ENCODE results near the gene RAB6B.

Gene RAB6B

DNA sequence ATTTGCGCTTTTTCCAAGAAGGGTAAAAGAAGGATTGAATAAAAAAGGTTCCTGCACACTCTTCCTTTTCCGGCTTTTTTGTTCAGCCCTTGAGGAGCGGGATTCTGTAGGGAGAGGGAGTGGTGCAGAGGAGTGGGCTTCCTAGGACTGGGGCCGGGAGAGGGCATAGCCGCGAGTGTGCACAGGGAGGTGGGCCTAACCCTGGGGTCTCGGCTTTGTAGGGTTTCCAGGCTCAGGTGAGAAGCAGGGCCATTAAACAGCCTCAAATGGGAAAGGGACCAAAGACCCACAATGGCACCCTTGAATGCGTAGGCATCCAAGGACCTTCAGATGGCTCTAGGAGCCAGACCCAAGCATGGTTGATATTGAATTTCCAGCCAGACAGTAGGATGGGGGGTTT lies 35.4 kb upstream of the RAB6B start:
- no peak for DNase-seq (ENCODE audit: low read depth, low spot score)

DNA sequence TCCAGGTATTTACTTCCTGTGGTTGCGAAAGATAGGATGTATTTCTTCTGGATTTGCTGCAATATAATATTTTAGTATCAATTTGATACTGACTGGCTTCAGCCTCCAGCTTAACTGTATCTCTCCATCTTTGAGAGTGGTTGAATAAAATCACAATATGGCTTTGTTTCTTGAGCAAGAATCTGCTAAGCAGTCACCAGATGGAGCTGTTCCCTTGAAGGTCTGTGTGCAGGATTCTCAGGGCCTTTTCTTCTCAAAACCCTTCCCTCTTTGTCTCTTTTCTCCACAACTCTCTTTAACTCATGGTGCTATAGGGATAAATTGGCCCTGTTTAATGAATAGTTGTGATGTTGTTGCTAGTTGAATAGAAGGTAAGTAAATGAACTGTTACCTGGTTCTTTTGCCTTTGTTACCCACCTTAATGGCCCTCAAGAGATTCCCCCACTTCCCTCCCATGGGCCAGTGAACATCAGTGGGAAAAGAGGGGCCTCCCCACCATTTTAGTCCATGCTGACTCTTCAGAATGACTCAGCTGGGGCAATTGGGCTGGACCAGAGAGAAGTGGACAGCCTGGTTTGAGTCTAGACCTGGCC lies 34.8 kb upstream of the RAB6B start:
- no peak for DNase-seq (ENCODE audit: low read depth, low spot score)

DNA sequence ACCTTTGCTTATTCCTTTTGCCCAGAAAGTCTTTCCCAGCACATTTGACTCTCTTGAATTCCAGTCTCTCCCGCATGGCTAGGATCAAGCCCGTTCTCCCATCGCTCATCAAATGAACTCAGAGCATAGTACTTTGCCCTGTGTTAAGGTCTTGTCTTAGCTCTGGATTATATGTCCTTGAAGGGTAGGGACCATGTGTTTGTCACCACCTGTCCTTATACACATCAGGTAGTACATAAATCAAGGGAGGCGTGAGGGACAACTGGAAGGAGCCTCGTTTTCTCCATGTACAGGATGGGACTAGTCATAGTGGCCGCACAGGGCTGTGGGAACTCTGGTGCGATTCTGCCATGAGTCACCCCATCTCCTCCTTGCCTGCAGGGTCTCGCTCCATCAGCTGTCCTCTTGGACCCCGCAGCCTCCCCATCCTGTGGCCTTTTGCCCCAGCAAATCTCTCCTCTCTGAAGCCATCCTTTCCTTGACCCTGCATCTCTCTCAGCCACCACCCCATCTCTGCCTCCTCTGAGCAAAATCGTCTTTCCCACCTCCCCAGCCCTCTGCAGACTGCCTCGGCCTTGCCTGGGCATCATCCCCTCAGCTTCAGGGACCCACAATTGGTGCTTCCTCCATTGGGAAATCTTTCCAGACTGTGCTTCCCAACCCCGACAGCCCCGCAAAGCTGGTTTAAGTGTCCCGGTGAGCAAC lies 33.4 kb upstream of the RAB6B start:
- no peak for DNase-seq (ENCODE audit: low read depth, low spot score)

DNA sequence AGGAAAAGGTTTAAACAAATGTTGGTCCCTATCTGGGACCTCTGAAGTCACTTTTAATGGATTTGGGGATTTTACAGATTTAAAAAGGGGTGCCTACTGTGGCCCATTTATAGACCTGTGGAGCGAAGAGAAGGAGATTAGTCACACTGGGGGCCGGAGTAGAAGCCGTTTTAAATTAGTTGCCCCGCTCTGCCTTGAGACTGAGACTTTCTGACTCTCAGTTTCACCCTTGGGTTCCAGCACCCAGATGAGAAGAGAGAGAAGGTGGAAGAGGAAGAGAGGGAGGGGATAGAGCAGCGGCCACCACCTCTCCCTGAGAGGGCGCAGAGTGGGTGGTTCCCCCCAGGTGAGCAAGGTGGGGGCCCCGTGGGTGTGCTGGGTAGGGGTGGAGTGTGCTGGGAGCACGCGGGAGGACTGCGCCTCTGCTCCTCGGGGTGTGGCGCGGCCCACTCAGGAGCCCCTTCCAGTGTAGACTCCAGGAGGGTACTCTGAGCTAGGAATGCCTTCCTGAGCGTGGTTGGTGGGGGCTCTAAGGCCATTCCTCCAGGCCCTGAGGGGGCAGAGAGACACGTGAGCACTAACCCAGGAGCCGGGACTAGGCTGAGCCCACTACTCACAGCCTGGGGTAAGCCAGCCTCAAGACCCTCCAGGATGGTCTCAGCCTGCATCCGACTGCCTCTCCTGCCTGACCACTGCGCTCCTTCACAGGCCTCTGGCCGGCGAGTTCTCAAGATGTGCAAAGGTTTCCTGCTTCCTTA lies 32.6 kb upstream of the RAB6B start:
- no peak for DNase-seq (ENCODE audit: low read depth, low spot score)

DNA sequence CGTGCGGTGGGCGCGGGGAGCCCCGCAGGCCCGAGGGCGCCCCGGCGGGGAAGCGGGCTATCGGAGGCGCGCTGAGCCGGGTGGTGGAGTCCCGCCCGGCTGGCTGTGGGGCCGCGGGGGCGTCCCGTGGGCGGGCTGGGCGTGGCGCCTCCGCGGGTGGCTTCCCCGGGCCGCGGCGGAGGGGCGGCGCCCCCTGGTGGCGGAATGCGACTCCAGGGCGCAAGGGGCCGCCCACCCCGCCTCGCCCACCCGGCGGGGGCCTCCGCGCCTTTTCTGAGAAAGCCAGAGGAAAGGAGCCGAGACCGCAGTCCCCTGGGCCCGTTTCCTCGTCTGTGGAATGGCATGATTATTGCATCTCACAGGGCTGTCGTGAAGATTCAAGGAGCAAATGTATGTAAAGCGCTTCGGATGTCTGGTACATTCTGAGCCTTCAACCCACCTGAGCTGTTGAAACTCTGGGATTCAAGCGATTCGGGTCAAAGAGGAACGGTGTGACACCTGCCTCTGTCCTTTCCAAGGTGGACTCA lies 31.9 kb upstream of the RAB6B start:
- DNase-seq (ENCODE audit: low read depth, low spot score) = no peak

DNA sequence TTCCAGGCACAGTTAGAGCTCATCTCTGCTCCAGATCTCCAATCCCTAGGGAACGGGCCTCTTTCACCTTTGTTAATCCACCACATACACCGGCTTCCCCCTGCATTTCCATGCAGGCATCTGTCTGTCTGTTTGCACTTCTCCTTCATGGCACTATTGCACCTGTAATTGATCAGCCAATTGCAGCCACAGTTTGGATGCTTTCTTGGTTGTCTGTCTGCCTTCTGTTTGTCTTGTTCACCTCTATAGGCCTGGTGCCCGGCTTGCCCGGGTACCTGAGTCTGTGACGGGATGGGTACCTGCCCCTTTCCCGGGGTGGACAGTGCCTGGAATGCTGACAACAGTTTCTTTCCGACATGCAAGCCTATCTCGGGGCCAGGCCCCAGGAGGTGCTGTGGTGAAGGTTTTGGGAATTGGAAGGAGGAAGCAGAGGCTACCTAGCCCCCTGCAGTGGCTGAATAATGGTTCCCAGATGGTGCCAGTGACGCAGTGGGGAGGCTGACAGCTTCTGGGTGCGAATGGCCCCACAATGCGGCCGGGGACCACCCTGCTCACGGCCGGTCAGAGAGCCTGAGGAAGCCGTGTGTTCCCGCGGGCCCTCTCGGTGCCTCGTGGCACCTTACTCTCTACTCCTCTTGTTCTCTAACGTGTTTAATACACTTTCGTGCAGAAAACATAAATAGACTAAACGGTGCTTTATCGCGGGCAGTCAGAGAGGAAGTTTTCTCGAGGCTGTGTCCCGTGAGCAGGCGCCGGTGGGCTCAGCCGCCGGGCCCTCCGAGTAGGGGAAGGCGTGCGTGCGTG lies 31.3 kb upstream of the RAB6B start:
- no peak for DNase-seq (ENCODE audit: low read depth, low spot score)

DNA sequence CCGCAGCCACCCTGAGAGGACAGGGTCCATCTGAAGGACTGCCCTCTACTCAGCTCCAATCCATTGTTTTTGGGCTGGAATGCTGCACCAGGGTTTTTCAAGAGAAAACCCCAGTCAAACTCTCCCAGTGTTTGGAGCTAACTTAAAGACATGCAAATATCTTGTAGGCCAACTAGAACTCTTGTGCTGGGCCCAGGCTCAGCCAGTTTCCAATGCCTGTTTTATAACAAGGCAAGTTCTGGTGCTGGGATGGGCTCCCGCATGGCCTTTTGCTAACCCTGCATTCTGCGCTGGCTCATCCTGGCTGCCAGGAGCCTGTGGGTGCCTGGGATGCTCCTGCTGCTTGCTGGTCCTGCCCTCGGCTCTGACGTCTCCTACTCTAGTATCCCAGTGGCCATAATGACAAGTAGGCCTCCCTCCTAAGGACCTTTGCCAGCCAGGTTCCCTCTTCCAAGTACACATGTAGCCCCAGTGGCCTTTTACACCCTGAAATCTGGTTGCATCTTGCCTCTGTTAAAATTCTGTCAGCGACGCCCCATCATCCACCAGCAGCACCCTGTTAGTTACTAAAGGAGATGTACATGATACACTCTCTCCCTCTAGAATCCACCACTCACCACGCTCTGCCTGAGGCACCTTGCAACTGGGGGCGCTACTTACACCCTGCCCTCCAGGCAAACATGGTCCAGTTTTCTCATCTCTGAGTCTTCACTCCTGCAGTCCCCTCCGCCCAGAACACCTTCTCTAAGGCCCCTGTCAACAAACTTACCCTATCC lies 30.5 kb upstream of the RAB6B start:
- DNase-seq (ENCODE audit: low read depth, low spot score) = no peak

DNA sequence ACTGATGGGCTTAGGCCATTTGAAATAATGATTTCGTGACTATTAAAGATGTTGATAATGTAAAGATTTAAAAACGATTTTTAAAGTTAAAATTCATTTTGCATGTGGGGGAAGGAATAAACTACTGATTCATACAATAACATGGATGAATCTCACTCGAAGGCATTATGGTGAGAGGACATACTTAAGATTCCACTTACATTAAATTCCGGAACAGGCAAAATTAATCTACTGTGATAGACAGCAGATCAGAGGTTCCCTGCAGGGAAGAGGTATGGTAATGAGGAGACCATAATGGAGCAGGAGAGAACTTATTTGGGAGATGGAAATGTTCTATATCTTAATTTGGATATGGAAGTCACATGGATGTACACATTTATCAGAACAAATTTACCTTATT lies 28.4 kb upstream of the RAB6B start:
- no peak for DNase-seq (ENCODE audit: low read depth, low spot score)

DNA sequence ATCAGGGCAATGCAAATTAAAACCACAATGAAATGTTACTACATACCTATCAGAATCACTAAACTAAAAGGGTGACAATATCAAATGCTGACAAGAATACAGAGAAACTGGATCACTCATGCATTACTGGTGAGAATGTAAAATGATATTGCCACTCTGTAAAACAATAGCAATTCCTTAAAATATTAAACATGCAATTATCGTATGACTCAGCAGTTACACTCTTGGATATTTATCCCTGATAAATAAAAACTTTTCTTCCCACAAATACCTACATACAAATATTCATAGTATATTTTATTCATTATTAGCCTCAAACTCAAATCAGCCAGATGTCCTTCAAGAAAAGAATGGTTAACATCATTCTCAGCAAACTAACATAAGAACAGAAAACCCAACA lies 25.9 kb upstream of the RAB6B start:
- no peak for DNase-seq (ENCODE audit: low read depth, low spot score)

DNA sequence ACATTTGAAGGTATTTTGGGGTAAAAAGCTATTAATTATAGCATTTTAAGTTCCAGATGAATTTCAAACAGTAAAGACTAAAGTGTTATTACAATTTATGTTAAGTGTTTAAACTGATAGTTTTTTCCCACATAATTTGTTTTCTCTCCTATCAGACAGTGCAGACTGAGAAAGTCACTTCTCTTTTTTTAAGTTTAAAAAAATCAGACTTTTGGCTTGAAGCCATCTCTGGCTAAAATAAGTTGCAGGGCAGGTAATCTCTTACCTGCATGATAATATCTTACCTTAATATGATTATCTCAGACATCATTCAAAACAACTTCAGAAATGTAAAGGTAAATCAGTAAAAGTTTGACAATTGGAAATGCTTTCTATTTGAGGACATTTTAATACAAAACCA lies 21.5 kb upstream of the RAB6B start:
- no peak for DNase-seq (ENCODE audit: low read depth, low spot score)

DNA sequence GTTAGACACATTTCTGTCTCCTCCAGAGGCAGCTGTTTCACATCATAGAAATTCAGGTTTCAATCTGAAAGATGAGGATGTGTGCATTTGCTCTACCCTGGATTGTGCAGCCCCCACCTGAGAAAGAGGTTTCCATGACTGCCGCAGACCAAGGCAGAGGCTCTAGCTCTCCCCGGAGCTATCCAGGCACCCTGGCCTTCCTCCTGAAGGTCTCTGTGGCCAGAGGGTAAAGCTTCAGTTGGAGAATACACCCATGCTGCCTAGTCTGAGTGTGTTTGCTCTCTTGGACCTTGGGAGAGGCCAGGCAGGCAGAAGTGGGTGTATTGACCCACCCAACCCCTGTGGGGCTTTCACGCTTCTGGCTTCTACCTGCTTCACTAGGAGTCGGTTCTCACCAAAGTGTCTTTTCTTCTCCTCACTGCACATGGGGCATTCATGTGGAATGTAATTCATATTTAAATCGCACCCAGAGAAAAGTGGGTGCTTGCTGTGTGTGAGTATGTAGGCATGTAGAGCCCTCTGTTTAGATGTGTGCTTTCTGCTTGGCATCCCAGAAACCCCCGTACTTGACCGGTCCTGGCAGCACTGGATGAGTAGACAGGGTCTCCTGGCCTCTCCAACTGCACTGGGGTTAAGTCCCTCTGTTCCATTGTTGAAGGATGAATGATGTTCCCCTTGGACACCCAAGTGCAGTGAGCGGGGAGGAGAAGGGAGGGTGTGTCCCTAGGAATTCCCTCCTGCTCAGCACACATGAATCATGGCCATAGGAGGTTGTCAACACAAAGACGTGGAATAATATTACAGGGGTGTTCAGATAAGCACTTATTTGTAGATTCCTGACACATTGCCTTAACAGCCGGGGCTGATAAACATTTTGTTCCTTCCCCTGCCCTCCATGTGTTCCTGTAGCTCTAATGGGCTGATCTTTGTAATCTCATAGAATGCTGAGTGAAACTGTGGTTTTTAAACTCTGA lies 20.3 kb upstream of the RAB6B start:
- no peak for DNase-seq (ENCODE audit: low read depth, low spot score)

DNA sequence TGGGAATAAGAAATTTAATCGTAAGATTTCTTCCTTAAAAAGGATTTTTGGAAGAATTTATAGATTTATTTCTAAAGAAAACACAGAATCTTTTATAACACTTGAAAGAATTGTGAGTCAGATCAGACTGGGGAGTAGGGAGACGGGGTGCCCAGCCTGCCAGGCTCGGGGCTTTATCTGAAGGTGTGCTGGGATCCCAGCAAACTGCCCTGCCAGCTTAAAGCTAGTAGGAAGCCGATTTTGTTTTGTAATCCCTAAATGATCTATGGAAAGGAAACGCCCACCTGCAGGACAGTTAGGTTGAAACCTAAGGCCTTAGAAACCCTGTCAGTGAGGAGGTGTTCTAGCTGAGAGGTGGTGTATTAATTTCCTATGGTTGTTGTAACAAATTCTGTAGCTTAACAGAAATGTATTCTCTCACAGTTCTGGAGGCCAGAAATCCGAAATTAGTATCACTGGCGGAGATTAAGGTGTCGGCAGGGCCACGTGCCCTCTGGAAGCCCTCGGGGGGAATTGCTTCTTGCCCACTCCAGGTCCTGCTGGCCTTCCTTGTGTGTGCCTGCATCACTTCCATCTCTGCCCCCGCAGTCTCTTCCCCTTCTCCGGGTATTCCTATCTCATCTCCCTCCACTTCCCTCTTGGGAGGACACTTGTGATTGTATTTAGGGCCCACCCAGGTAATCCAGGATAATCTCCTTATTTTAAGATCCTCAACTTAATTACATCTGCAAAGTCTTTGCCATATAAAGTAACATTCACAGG lies 19.3 kb upstream of the RAB6B start:
- DNase-seq (ENCODE audit: low read depth, low spot score) = no peak

DNA sequence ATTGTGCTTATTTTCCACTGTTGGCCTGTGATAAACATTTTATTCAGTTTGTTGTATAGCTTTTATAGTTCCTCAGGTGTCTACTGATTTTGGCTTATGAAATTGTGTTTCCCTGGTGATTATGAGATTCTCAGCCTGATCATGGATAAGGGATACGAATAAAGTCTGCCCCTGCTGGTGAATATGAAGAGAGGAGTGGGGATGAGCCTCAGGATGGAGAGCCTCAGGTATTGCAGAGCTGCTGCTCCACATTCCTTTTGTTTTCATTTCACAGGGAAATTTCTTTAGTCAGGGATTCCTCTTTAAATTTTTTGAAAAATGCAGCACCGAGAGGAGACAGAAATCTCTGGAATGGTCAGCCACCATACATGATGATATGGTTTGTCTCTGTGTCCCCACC lies 14.7 kb upstream of the RAB6B start:
- no peak for DNase-seq (ENCODE audit: low read depth, low spot score)

DNA sequence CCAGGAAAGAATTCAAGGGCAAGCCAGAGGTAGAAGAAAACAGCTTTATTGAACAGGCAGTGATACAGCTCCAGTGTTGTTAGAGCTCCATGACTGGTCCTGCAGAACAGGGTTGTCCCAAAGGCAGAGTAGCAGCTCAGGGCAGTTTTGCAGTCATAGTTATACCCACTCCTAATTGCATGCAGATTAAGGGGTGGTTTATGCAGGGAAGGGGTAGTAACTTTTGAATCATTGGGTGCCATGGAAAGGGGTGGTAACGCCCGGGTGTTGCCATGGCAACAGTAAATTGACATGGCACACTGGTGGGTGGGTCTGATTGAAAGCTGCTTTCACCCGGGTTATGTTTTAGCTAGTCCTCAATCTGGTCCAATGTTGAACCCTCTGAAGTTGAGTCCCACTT lies 9.7 kb upstream of the RAB6B start:
- no peak for DNase-seq (ENCODE audit: low read depth, low spot score)

DNA sequence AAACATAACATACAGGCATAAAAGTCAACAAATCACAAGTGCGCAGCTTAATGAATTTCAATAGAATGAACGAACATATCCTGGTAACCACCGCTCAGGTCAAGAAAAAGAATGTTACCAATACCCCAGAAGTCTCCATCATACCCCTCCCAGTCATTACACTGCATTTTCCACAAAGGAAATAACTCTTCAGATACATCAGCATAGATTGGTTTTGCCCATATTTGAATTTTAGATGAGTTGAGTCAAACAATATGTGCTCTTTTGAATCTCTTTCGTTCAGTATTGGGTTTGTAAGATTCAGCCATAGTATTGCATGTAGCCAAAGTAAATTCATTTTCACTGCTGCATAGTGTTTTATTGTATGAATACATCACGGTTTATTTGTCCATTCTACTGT lies 6.2 kb upstream of the RAB6B start:
- no peak for DNase-seq (ENCODE audit: low read depth, low spot score)

DNA sequence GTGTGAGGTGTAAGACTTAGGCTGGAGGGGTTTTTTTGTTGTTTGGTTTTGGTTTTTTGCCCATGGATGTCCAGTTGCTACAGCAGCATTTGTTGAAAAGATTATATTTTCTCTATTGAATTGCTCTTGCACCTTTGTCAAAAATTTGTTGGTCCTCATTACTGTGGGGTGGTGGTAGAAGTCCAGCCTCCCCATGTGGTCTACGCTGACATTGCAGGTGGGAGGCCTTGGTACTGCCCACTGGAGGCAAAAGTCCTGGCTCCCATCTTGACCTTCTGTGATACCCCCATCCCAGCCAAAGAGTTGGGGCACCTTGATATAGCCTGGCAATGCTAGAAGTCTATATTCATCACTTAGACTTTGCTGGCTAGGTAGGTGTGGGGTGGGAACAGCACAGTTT lies 5.4 kb upstream of the RAB6B start:
- DNase-seq (ENCODE audit: low read depth, low spot score) = no peak

DNA sequence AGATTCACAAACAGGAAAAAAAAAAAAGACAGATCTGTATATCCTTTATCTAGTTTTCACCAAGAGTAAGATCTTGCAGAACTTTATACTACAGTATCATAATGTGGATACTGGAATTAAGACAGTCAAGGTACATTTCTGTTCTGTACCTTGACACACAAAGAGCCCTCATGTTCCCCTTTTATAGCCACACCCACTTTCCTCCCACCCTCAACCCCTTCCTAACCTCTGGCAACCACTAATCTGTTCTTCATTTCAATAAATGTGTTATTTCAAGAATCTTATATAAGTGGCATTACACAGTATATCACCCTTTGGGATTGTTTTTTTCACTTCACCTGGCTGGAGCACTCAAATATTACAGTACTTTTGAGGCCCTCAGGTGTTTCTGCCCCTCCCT lies 3.6 kb upstream of the RAB6B start:
- DNase-seq (ENCODE audit: low read depth, low spot score) = no peak

DNA sequence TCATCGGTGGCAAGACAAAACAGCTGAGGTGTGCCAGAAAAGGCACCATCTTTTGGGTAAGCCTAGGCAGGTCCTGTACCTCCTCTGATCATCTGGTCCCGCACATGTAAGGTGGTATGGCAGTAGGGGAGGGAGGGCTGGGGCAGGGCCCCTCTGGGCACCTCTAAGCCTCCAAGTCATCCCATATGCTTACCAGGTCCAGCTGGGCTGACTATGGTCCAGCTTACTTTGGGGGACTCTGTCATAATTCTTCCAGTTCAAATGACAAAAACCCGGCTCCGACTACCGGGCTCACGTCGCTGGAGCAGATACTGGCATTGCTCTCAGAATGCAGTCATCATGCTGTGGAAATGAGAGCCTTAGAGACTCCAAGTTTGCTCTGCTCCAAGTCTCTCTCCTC lies 1.9 kb upstream of the RAB6B start:
- no peak for DNase-seq (ENCODE audit: low read depth, low spot score)

DNA sequence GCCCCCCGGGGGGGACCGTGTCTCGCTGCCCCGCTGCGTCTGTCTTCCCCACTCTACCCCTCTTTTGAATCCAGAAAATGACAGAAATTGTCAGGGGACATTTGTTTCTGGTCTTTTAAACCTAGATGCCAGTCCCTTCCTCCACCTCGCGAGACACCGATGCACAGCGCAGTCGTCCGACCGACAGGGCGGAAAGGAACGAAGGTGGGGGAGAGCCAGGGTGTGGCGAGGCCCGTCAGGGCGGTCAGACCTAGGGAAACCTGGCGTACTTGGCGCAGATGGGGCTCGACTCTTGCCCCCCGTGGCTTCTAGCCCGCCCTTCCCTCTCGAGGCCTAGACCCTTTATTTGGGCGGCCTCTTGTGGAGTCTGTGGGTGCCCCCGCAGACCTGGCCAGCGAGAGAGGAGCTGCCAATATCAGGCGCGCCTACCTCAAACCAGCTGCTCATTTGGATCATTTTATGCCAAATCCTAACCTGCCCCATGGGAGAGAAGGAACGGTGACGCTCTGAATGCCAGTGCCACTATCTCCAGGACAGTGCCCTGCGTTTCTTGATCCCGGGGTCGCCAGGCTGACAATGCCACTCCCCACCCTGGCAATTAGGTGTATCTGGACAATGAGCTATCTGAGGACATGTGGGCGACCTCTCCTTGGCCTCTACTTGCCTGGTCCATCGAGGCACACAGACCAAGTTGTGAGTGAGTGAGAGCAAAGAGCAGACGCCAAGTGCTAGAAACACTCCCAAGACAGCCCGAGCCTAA lies 500 bp upstream of the RAB6B start:
- DNase-seq (ENCODE audit: low read depth, low spot score) = no peak
